Lung (tissue), 12 donors: Measurements from ENCODE around the gene ZNF611. TPM values are rescaled to one million over a fixed set of nuclear protein-coding genes. Genes with fewer than 3 reads are reported as not detected.

Experiments
- ATAC-seq: fragments of 200-7000 bp; cut with Tn5 transposase; one replicate; pipeline ENCODE4 v1.9.1; 2020; ENCODE audit warnings: moderate number of reproducible peaks; ENCODE audit not compliant: insufficient read depth, low FRiP score
- DNase-seq, 3 donors: peaks; one replicate each; pipeline ENCODE4 v3.0.0-alpha.2; 2013 to 2017
- H3K27ac ChIP-seq, 2 donors: one replicate each; pipeline ENCODE4 v1.5.1; 2013; ENCODE audit warnings: mild to moderate bottlenecking in 2 of 2, moderate library complexity in 2 of 2, control low read depth in 1 of 2, inconsistent platforms in 1 of 2, low read depth in 1 of 2, low read length in 1 of 2
- H3K27me3 ChIP-seq, 3 donors: one replicate each; pipeline ENCODE4 v1.5.1; 2013; ENCODE audit warnings: low read length in 2 of 3; ENCODE audit not compliant: control insufficient read depth in 3 of 3, insufficient read depth in 3 of 3
- H3K36me3 ChIP-seq, 4 donors: one replicate each; pipeline ENCODE4 v1.5.1; 2013; ENCODE audit warnings: low read length in 4 of 4, mild to moderate bottlenecking in 1 of 4, moderate library complexity in 1 of 4; ENCODE audit not compliant: control insufficient read depth in 4 of 4, insufficient read depth in 4 of 4
- H3K4me1 ChIP-seq, 5 donors: one replicate each; pipeline ENCODE4 v1.5.1; 2013; ENCODE audit warnings: low read length in 5 of 5, mild to moderate bottlenecking in 2 of 5, moderate library complexity in 1 of 5; ENCODE audit not compliant: control insufficient read depth in 5 of 5, insufficient read depth in 5 of 5
- H3K4me3 ChIP-seq: one replicate; pipeline ENCODE4 v1.5.1; 2013; ENCODE audit warnings: mild to moderate bottlenecking, control low read depth, moderate library complexity
- H3K9ac ChIP-seq, 2 donors: one replicate each; pipeline ENCODE4 v1.5.1; 2013; ENCODE audit warnings: low read length in 2 of 2, control low read depth in 1 of 2; ENCODE audit not compliant: insufficient read depth in 1 of 2
- H3K9me3 ChIP-seq, 4 donors: one replicate each; pipeline ENCODE4 v1.5.1; 2013; ENCODE audit warnings: low read length in 3 of 4, mild to moderate bottlenecking in 1 of 4, moderate library complexity in 1 of 4; ENCODE audit not compliant: control insufficient read depth in 4 of 4, insufficient read depth in 3 of 4
- CTCF ChIP-seq: IDR thresholded peaks from 2 replicates; pipeline ENCODE4 v1.5.1; 2012; ENCODE audit warnings: mild to moderate bottlenecking; ENCODE audit errors: control extremely low read depth, extremely low read depth
- WGBS, 2 donors: extraction: QIAGEN DNeasy Blood & Tissue Kit; methylation state at CpG; one replicate each; pipeline ENCODE4 v1.1.7; 2013; 5-methylcytosine and 5-hydroxymethylcytosine counted together
- polyA plus RNA-seq, 2 donors: library from polyadenylated mRNA; stranded (reverse); fragments of 200-250 nt; gene quantifications; one replicate each; pipeline ENCODE4 v1.2.1, GENCODE V29; 2013
- total RNA-seq, 2 donors: library from RNA; depleted of rRNA in 1 of 2; stranded (reverse); fragments of >200 nt in 1 of 2; gene quantifications; one replicate each; pipeline ENCODE4 v1.2.1, GENCODE V29; 2014 to 2021
- donor health status: control.
- donor health status: control.
- donor health status: Bipolar disorder and iron deficiency.
- donor health status: healthy.
- donor health status: DM: yes; HTN: yes; CAD: no.

ZNF611 gene
- total and polyA plus RNA-seq, 4 donors, result 4.3 to 28.0 (median 13.2) TPM

- no peak overlapping the region for H3K4me3 ChIP-seq
- H3K27ac ChIP-seq, result no peak overlapping the region
- peaks cover 0 to 18% (median 0%) of the 10 kb centered on the region in 4 donors for H3K9me3 ChIP-seq
- WGBS, 2 donors, result 80 to 94% methylated on average over 3 of the region's 3 CpGs
- no peaks in the 10 kb centered on the region for H3K27me3 ChIP-seq
- ATAC-seq (no peak), DNase-seq (no peak)
- TF ChIP-seq CTCF, result no peak
- H3K36me3 ChIP-seq, result peaks cover 0 to 23% (median 3%) of the 10 kb centered on the region in 4 donors
- H3K9ac ChIP-seq, result no peak overlapping the region
- no peaks in the 10 kb centered on the region for H3K4me1 ChIP-seq
Observed at GRCh38 chr19:52662631-52663030, 72.2 kb downstream of the ZNF611 start.

DNA sequence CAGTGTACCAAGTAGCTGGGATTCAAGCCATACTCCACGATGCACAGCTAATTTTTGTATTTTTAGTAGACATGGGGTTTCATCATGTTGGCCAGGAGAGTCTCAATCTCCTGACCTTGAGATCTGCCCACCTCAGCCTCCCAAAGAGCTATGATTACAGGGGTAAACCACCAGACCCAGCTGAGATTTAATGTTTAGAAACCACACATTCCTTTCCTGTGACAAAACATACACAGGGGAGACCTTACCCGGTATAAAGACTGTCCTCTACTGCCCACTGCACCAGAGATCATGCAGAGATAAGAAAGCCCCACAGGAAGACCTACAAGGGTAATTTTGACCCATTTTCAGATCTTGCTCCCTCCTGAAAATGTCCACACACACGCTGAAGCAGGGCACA is 73.9 kb downstream of the ZNF611 start:
- ATAC-seq (no peak), DNase-seq (no peak)
- Histone ChIP-seq H3K27me3 (no peaks in the 10 kb centered on the region), H3K9ac (no peak overlapping the region), H3K36me3 (peaks cover 0 to 23% (median 3%) of the 10 kb centered on the region in 4 donors), H3K4me3 (no peak overlapping the region), H3K4me1 (no peaks in the 10 kb centered on the region), H3K27ac (no peak overlapping the region), H3K9me3 (peaks cover 0 to 19% (median 0%) of the 10 kb centered on the region in 4 donors)
- no peak for TF ChIP-seq CTCF
- WGBS, 2 donors, result 78 to 91% methylated on average over 3 of the region's 3 CpGs

DNA sequence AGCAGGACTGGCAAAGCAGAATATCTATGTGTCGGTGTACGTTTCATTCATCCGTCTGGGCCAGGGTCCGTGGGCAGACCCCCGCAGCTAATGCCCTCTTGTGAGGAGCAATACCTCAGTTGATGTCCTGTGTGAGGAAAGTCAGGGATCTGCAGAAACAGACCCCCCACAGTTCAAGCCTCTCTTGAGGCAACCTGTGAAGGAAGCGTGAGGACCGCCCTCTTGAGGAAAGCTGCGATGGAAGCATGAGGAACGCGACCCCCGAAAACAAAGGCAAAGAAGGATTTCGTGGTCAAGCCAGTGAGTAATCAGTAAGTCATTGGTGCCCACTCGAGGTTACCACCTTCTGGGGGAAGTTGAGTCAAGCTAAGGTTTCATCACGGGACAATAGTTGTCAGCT is 75.8 kb downstream of the ZNF611 start:
- Histone ChIP-seq H3K36me3 (peaks cover 4 to 26% (median 10%) of the 10 kb centered on the region in 4 donors), H3K9ac (no peak overlapping the region), H3K27ac (no peak overlapping the region), H3K4me3 (no peak overlapping the region), H3K9me3 (peaks cover 0 to 21% (median 0%) of the 10 kb centered on the region in 4 donors), H3K27me3 (no peaks in the 10 kb centered on the region), H3K4me1 (no peaks in the 10 kb centered on the region)
- no peak for ATAC-seq
- TF ChIP-seq CTCF, result no peak
- 78 to 87% methylated on average over 14 of the region's 14 CpGs for WGBS, 2 donors
- DNase-seq, result no peak

GRCh38 chr19:52658595-52658994 is 76.2 kb downstream of the ZNF611 start:
- Histone ChIP-seq H3K27ac (no peak overlapping the region), H3K36me3 (peaks cover 8 to 27% (median 14%) of the 10 kb centered on the region in 4 donors), H3K27me3 (no peaks in the 10 kb centered on the region), H3K4me1 (no peaks in the 10 kb centered on the region), H3K9ac (no peak overlapping the region), H3K9me3 (peaks cover 0 to 21% (median 0%) of the 10 kb centered on the region in 4 donors), H3K4me3 (no peak overlapping the region)
- ATAC-seq (no peak), DNase-seq (no peak)
- WGBS, 2 donors, result 76 to 84% methylated on average over 5 of the region's 5 CpGs
- no peak for TF ChIP-seq CTCF
